ENCODE results near the gene RPL35. TPM values are rescaled to one million over a fixed set of nuclear protein-coding genes. Genes with fewer than 3 reads are reported as not detected.

Gene RPL35
- total RNA-seq, 2 experiments from 2014 or later: 2,088 to 2,142 TPM

DNA sequence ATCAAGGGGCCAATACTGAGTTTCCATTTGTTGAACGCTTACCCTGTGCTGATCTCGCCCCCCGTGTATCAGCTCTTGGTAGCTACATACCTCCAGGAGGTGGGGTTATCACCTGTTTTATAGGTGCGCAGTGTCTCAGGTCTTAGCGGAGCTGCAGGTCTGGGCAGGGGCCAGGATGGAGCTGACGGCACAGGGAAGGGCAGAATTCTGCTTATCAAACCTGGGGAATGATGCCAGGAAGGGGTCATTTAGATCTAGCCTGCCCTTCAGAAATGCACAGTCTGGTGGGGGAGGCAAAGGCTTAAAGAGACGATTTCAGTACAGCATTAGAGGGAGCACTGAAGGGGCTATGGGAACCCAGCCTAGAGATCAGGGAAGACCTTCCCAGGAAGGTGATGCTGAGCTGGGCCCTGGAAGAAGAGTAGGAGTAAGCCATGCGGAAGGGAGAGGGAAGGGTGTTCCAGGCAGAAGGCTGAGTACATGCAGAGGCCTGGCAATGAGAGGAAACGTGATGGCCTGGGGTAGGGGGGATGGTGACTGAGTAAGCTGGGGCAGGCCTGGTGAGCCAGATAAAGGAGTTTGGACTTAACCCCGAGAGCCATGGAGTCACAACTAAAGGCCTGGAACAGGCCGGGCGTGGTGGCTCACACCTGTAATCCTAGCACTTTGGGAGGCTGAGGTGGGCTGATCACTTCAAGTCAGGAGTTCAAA lies 53.4 kb downstream of the RPL35 start:
- ChIA-PET CTCF (no interaction called here), POLR2A (no interaction called here)
- Mint-ChIP-seq H3K36me3 (ENCODE audit: low read depth) (no peaks in the 10 kb centered on the region), H3K27me3 (peaks cover 4% of the 10 kb centered on the region), H3K4me1 (ENCODE audit: low read depth) (no peaks in the 10 kb centered on the region), H3K9me3 (no peaks in the 10 kb centered on the region), H3K4me3 (no peak overlapping the region), H3K27ac (no peak overlapping the region)
- ATAC-seq (ENCODE audit: poor library complexity): no peak
- DNase-seq: no peak
- no peaks in the 10 kb centered on the region for H3K36me3 ChIP-seq (ENCODE audit: insufficient read depth, low read length)
- no peak for TF ChIP-seq CTCF (IDR thresholded peaks at IDR 0.05)
- H3K27ac ChIP-seq (ENCODE audit: low read depth in 1 of 2, low read length in 2 of 2): no peak overlapping the region
- H3K27me3 ChIP-seq (ENCODE audit: control insufficient read depth in 1 of 2, insufficient read depth in 2 of 2, low read length in 2 of 2): no peaks in the 10 kb centered on the region
- H3K9me3 ChIP-seq (ENCODE audit: control insufficient read depth in 1 of 2, insufficient read depth in 1 of 2, low read length in 2 of 2): no peaks in the 10 kb centered on the region
- no peaks in the 10 kb centered on the region for H3K4me1 ChIP-seq (ENCODE audit: insufficient read depth, low read length)
- intact Hi-C loops (cut with DNase I, micrococcal nuclease): no loop called here
- no peak overlapping the region for H3K4me3 ChIP-seq (ENCODE audit: low read length)

Other genes with a start within 250 kb of the RPL35 start
- not detected for gene NR6A1, start 90.6 kb downstream of the RPL35 start, total RNA-seq
- gene OLFML2A, start 84.8 kb downstream of the RPL35 start, total RNA-seq: not detected
- gene WDR38, start 8.5 kb downstream of the RPL35 start, total RNA-seq: not detected
- 10 to 100 TPM; 36.8 to 37.0 TPM for gene ARPC5L, start 173 bp upstream of the RPL35 start, total RNA-seq
- gene GOLGA1, start 79.1 kb upstream of the RPL35 start, total RNA-seq: 10 to 100 TPM; 12.9 to 22.2 TPM

All from CD4-positive, alpha-beta T cell (primary cell).